IPS DF 19.7 (cell line): ENCODE measurements around the gene WFDC5.
"Not testable (repeated sequence)": the region's sequence is repeated elsewhere in the genome, so short reads cannot be mapped to it uniquely, and the experiment has no call there.

Experiments used
- DNase-seq: peaks from one replicate; pipeline ENCODE4 v3.0.0-alpha.2; 2013; ENCODE audit warnings: low read depth, low spot score

Gene WFDC5, protein sequence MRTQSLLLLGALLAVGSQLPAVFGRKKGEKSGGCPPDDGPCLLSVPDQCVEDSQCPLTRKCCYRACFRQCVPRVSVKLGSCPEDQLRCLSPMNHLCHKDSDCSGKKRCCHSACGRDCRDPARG

DNA sequence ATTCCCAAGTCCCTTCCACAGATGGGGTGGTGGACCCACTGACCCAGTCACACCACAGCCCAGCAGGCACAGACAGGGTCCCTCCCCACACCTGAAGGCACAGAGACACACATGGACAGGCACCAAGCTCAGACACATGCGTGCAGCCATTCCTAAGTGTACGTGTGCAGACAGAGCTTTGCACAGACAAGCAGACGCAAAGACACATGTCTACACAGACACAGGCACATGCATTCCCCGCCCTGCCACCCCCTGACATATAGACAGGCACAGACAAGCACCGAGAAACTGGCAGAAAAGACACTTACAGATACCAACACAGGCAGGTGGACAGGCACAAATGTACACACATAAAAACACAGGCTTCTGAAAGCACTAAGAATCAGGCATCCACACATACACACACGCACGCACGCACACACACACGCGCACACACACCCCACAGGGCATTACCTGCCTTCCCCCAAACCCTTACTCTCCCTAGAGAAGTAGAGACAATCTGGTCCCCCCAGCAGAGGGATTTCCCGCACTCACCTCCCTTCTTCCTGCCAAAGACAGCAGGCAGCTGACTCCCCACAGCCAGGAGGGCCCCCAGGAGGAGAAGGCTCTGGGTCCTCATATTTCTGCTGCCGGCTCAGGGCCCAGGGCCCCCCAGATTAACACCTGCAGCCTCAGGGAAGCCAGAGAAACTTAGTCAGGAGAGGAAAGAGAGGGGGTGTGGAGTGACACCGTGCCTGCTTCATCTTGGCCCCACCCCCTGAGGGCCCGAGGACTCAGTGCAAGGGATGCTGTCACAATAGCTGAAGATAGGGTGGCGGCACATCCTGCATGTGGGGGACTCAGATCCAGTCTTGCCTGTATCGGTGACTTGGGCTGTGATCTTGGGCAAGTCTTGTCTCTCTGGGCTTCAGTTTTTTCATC is at the start of gene WFDC5:
WFDC5 (minus strand) TSS at position 710 of the 921 bp plus-strand sequence; CDS start at position 619, 91 bp downstream.
- no peak for DNase-seq

DNA sequence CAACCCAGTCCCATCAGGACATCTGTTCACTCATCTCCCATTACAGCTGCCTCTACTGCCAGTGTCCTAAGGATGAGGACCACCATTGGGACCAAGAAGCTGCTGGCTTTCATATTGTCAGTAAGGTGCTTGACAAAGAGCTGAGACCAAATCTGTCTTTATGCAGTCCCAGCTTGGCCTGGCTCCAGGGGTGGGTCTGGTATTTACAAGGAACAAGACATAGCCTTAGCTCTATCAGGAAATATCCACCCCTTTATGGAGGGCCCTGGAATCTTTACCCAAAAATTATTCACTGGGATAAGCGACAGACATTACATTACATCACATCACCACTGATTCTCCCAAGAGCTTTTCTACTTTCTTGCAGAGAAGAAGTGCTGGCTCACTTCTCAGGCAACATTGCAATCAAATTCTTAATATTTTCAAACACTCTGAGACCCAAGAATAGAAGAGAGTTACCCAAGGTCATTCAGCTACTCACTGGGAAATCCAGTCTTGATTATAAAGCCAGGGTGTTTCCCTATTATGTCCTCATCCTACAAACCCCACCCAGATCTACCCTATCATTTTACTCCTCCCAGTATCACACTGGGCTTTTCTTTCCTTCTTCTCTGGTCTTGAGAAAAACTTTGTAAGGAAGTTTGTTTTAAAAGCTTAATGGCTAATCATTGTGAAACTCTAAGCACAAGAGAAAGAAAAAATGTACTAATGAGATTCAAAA is 48.3 kb upstream of the WFDC5 start:
- no peak for DNase-seq

DNA sequence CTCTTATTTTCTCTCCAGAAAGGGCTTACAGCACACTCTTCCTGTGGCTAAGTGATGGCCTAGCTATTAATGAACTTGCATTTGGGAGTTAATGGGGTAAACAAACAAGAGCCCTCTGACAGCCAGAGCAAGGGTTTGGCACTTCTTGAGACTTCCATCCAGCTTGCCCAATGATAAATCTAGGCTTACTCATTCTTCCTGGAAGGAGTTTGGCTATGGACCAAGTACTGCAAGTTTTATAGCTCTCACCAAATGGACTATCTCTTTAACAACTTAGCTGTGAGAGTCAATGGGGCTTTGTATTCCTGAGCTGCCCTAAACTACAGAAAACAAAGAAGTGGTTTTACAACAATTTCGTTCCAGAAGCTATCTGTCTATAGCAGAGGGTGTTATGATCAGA is 43.0 kb upstream of the WFDC5 start:
- DNase-seq = no peak

DNA sequence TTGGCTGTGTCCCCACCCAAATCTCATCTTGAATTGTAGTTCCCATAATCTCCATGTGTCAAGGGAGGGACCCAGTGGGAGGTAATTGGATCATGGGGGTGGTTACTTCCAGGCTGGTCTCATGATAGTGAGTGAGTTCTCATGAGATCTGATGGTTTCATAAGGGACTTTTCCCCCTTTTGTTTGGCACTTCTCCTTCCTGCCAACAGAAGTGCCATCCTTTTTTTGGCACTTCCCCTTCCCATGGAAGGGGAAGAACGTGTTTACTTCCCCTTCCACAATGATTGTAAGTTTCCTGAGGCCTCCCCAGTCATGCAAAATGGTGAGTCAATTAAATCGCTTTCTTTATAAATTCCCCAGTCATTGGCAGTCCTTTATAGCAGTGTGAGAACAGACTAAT is 41.7 kb upstream of the WFDC5 start:
- no peak for DNase-seq

DNA sequence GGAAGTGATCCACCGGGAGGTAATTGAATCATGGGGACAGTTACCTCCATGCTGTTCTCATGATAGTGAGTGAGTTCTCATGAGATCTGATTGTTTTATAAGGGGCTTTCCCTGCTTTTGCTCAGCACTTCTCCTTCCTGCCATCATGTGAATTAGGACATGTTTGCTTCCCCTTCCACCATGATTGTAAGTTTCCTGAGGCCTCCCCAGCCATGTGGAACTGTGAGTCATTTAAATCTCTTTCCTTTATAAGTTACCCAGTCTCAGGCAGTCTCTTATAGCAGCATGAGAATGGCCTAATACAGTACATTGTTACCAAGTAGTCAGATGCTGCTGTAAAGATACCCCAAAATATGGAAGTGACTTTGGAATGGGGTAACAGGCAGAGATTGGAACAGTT is 39.8 kb upstream of the WFDC5 start:
- not testable (repeated sequence) for DNase-seq

DNA sequence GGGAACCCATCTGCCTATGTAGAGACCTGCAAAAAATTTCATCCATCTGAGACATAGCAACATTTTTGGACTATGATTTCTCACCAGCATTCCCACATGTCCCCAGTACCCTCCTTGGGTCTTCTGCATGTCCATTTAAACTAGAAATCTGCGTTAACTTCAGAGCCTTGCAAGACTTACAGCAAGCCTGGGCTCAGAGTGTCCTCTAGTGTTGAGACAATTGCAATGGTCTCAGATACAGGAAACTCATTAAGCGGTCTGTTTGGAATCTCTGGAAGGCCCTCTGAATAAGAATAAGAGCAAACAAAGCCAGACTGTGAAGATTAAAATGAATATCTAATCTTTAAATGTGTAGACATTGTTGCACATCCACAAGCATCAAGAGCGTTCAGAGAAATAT is 39.2 kb upstream of the WFDC5 start:
- DNase-seq = no peak

DNA sequence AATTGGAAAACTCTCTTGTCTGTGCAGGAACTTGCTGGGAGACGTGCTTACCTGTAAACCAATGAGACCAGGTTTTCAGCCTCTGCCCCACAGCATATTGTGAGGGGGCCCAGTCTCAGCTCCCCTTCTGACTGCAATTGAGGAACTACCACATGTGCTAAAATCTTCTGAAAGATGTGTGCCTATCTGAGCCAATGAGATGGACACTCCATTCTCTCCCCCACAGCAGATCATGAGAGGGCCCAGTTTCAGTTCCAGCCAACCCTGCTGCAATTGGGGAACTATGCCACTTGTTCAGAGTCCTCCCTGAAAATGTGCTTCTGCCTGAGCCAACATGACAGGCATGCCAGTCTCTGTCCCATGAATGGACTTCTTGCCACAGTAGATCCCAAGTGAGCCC is 38.8 kb upstream of the WFDC5 start:
- no peak for DNase-seq

DNA sequence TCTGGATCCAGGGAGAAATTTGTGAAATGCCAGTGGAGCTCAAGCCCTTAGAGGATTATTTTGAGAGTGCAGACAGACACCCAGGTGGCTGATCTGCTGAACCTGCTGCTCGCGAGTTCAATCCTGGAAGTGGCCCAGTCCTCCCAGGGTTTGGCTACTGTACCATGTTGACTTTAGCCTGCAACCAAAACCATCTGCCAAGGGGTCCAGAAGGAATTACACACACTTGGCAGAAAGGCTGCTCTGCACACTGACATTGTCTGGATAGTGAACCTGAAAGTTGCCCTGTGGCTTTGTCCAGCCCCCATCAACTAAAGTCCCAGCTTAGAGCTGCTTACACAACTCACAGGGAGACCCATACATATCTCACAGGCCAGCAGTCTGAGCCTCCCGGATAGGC is 38.2 kb upstream of the WFDC5 start:
- no peak for DNase-seq

DNA sequence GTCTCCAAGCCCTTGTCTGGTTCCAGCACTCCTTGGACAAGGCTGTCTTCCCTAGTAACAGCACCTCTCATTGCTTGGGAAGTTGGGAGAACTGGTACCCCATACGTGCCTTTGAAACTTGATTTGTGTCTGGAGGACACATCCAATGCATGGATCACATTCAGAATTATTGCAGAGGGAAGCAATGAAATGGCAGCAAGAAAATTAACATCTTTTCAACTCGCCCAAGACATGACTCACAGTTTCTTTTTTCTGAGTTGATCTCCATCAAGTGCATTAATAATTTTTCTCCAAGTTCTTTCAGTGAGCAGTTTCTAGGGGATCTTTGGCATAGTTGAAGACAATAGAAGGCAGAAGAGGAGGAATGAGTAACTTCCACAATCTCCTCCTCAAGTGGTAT is 37.4 kb upstream of the WFDC5 start:
- no peak for DNase-seq

DNA sequence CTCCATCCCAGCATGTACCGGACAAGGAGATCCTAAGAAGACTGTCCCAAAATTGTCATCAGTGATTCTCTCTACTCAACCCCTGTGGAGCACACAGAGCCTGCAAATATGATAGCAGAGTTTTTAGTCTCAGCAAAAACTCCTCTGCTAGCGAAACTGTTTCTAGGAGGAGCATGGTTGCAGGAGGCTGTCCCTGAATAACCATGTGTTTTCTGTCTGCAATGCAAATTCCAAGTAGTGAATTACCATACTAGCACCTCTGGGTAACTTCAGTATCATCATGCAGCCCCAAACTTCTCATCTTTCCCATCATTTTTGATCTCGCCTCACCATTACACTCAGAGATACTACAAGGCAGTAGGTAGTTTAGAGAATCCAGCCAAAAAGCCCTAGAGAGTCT is 34.1 kb upstream of the WFDC5 start:
- DNase-seq = no peak

DNA sequence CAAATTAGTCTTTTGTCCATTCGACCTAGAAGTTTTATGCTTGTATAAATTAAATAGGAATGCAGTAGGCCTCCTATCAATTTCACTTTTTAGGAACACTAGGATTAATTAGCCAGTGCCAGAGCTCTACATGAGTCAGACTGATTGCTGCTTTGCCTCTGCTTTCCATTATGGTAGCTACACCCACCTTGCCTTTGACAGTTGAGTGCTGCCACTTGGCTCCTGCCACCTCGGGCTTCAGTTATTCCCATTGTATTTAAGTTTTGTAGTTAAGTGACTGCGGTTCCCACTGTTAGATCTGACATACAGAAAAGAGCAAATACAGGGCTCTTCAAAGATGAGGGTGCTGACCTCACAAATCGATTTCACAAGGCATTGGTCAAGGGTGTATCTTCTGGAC is 25.9 kb upstream of the WFDC5 start:
- no peak for DNase-seq

DNA sequence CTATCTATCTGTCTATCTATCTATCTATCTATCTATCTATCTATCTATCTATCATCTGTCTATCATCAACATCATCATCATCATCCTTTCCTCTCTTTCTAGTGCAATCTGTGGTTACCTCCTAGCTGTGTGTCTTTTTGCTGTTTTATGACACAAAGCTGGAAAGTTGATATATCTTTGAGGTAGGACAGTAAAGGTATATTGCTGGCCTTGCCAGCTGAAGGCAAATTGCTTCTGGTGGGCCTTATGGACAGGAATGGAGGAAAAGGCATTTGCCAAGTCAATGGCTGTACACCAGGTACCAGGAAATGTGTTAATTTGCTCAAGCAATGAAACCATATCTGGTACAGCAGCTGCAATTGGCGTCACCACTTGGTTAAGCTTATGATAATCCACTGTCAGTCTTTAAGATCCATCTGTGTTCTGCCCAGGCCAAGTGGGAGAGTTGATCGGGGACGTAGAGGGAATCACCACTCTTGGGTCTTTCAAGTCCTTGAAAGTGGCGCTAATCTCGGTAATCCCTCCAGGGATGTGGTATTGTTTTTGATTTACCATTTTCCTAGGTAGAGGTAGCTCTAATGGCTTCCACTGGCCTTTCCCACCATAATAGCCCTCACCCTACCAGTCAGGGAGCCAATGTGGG is 24.9 kb upstream of the WFDC5 start:
- not testable (repeated sequence) for DNase-seq

DNA sequence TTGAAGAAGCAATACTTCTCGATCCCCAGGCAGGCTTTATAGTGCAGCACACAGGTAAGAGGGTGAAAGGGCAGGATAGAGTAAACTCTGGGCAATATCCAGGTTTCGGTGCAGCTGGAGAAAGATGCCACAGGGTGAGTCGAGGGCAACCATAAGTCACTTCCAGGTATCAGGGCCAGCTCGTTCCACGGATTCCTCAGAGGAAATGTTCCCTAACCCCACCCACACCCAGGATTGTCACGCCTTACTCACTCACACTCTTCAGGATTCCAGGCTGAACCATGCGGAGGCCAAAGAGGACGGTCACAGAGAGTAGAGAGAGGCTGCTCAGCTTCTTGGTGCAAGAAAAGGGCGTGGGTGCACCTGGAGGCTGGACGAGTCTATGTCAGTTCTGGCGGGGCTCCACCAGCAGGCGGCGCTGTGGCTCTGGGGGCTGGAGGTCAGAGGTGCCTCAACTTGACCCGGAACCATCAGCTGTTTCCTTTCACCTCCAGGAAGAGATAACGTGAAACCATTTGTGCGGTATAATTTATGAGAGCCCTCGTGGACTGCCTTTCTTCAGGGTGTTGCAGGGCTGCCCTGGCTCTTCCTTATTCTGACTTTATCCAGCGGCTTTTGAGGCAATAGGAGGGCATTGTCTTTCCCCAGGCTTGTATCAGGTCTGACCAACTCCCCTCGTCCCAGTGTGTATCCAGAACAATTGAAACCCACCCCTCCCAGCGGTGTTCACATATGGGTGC is 23.8 kb upstream of the WFDC5 start:
- DNase-seq = peak; percentile 38

DNA sequence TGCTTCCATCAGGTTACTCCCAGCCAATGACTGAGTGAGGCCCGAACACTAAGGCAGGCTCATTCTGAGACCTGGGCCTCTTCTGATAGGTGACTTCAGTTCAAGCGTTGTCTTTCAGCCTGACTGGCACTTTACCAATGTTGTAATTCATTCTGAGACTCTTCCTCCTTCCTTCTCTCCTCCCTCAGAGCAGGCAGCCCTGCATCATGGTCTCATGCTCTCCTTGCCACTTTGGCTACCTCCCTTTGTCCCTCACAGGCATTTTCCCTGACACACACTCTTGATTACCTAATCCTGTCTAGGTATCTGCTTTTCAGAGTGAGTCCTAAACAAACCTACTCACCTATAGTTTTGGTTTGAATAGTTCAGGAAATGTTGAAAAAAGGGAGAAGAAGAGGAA is 21.9 kb upstream of the WFDC5 start:
- no peak for DNase-seq

DNA sequence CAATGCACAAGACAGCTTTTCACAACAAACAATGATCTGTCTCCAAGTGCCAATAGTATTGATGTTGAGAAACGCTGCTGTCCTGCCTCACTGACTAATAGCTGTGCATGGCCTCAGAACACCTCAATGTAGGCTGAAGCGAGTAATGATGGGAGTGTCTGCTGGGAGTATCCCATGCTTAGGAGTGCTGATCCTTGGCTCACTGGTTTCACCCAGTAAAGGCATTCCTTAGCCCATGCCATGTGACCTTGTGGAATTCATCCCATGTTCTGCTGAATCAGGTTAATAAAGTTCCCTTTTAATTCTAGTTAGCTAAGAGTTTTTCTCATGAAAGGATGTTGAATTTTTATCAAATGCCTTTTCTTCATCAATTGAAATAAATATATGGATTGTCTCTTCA is 13.1 kb upstream of the WFDC5 start:
- no peak for DNase-seq

DNA sequence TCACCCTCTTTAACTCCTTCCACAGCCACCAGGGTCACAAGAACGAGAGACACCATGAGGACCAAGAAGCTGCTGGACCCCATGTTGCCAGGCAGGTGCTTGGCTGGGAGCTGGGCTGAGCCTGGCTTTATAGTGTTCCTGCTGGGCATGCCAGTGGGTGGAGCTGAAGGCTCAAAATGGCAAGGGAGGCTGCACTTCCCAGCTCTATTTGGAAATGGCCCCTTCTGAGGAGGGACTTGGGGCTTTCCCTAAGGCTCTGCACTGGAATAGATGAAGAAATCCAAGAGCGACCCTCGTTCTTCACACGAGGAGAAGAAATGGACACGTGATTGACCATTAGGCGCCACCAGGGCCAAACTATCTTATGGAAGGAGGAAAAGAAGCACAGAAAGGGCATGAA is 9.4 kb upstream of the WFDC5 start, which contains the start of gene WFDC12:
WFDC12 (minus strand) TSS at position 101 of the 400 bp plus-strand sequence; CDS start at position 83, 18 bp downstream.
- DNase-seq = no peak

DNA sequence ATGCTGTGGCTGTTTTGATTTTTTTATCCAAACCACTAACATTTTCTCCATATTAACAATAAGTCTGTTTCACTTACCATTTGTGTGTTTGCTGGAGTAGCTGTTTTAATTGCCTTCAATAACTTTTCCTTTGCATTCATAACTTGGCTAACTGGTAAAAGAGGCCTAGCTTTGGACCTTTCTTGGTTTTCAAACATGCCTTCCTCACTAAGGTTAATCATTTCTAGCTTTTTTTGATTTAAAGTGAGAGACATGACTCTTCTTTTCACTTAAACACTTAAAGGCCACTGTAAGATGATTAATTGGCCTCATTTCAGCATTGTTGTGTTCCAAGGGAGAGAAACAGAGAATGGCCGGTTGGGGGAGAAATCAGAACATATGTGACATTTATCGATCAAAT is 6.4 kb upstream of the WFDC5 start:
- no peak for DNase-seq

DNA sequence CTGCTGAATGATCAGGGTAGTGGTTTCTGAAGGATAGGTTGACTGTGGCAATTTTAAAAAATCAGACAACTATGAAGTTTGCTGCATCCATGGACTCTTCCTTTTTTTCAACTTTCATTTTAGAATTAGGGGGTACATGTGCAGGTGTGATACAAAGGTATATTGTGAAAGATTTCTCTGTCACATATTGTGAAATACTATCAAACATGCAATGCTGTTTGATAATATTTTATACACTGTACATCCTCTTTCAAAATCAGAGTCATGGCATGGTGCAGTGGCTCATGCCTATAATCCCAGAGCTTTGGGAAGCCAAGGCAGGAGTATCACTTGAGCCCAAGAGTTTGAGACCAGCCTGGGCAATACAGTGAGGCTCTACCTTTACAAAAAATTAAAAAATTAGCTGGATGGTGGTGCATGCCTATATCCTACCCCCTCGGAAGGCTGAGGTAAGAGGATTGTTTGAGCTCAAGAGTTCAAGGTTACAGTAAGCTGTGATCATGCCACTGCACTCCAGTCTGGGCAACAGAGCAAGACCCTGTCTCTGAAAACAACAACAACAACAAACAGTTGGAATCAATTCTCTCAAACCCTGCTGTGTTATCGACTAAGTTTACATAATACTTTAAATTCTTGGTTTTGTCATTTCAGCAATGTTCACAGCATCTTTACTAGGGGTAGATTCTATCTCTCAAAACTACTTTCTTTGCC is 4.7 kb upstream of the WFDC5 start:
- no peak for DNase-seq

DNA sequence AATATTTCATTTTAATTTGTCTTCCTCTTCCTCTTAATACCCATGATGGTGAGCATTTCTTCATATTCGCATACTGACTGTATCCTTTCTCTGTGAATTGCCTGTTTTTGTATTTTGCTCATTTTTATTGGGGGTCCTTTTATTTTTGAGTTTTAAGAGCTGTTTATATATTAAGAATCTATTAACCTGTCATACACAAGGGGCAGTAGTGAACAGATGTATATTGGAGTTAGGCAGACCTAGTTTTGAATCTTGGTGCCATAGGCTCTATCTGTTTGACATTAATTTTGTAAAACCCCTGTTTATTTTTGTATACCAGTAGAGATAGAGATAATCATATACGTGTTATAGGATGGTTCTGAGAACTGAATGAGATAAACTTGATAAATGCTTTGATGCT is 3.1 kb upstream of the WFDC5 start:
- no peak for DNase-seq

DNA sequence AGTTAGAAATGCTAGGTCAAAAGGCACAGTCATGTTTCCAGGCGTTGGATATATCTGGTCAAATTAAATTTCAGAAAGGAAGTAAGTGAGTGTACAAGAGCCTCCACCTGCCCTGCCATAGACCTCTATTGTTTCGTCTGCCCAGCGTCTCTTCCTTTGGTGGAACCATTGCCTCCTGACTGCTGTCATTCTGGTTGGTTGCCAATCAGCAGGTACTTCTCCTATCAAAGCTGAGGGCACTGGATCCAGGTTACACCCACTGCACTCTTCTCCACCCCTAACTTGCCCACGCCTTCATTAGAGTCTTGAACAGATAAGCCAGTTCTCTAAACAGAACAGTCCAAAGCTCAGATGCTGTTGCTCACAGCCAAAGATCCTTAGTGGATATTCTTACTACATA is 2.6 kb upstream of the WFDC5 start:
- DNase-seq = no peak

DNA sequence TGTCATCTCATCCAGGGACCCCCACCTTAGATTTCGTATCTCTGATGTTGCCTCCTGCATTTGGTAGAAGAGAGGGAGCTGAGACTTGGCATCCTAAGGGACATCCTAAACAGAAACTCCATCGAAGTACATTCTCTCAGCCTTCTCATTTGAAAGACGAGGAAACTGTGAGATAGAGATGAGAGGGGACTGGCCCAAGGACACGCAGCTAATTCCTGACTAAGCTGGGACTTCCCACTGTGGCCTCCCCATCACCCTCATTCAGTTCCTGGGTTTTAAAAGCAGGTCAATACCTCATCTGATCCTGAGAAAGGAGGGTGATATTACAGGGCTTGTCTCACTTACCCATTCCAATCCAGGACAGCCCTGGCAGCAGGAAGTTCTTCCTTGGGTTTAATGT is 855 bp upstream of the WFDC5 start:
- DNase-seq = no peak
